Osteoblast (primary cell): Measurements from ENCODE around the gene GRM1. TPM values are rescaled to one million over a fixed set of nuclear protein-coding genes. Genes with fewer than 3 reads are reported as not detected.

Source experiments
- DNase-seq: peaks from one replicate; pipeline ENCODE4 v3.0.0; 2011; ENCODE audit warnings: low spot score, mixed read lengths; ENCODE audit not compliant: insufficient read length; ENCODE audit errors: missing footprints
- H2AFZ ChIP-seq: 2 replicates; pipeline ENCODE4 v1.6.0; 2011; ENCODE audit warnings: mild to moderate bottlenecking, low read length
- H3K27ac ChIP-seq: 2 replicates; pipeline ENCODE4 v1.5.1; 2011; ENCODE audit warnings: mild to moderate bottlenecking, low read depth, low read length, moderate library complexity
- H3K27me3 ChIP-seq: 2 replicates; pipeline ENCODE4 v1.6.0; 2012; ENCODE audit warnings: mild to moderate bottlenecking, control low read depth, inconsistent platforms, low read length, moderate library complexity; ENCODE audit not compliant: insufficient read depth
- H3K36me3 ChIP-seq: 2 replicates; pipeline ENCODE4 v1.5.1; 2011; ENCODE audit warnings: mild to moderate bottlenecking, low read length, control low read depth, moderate library complexity; ENCODE audit not compliant: insufficient read depth
- H3K4me1 ChIP-seq: 2 replicates; pipeline ENCODE4 v1.5.1; 2011; ENCODE audit warnings: mild to moderate bottlenecking, low read length, control low read depth, moderate library complexity; ENCODE audit not compliant: insufficient read depth
- H3K4me2 ChIP-seq: 2 replicates; pipeline ENCODE4 v1.6.0; 2011; ENCODE audit warnings: mild to moderate bottlenecking, low read length; ENCODE audit not compliant: insufficient read depth
- H3K4me3 ChIP-seq: fragments of 200-600 bp; sonication (generic); 3 replicates; pipeline ENCODE4 v1.5.1; 2012; ENCODE audit warnings: mild to moderate bottlenecking, low read length, inconsistent platforms; ENCODE audit not compliant: insufficient read depth
- H3K79me2 ChIP-seq: 2 replicates; pipeline ENCODE4 v1.6.0; 2012; ENCODE audit warnings: mild to moderate bottlenecking, low read length, control low read depth, inconsistent platforms; ENCODE audit not compliant: insufficient read depth
- H3K9me3 ChIP-seq: 2 replicates; pipeline ENCODE4 v1.5.1; 2011; ENCODE audit warnings: low read depth, low read length, control low read depth
- H4K20me1 ChIP-seq: 2 replicates; pipeline ENCODE4 v1.6.0; 2012; ENCODE audit warnings: mild to moderate bottlenecking, low read length, control low read depth; ENCODE audit not compliant: insufficient read depth
- total RNA-seq: library from RNA; depleted of rRNA; stranded (reverse); fragments of >200 nt; gene quantifications from 2 replicates; pipeline ENCODE4 v1.2.3, GENCODE V29; 2012
- TF ChIP-seq, protein P1 (sequence below): IDR thresholded peaks from 2 replicates; pipeline ENCODE4 v1.5.1; 2011; ENCODE audit warnings: mild to moderate bottlenecking, low read depth, low read length, moderate library complexity; ENCODE audit errors: extremely low read depth

GRM1 gene
- total RNA-seq, 1 donor, result under 0.01 TPM

DNA sequence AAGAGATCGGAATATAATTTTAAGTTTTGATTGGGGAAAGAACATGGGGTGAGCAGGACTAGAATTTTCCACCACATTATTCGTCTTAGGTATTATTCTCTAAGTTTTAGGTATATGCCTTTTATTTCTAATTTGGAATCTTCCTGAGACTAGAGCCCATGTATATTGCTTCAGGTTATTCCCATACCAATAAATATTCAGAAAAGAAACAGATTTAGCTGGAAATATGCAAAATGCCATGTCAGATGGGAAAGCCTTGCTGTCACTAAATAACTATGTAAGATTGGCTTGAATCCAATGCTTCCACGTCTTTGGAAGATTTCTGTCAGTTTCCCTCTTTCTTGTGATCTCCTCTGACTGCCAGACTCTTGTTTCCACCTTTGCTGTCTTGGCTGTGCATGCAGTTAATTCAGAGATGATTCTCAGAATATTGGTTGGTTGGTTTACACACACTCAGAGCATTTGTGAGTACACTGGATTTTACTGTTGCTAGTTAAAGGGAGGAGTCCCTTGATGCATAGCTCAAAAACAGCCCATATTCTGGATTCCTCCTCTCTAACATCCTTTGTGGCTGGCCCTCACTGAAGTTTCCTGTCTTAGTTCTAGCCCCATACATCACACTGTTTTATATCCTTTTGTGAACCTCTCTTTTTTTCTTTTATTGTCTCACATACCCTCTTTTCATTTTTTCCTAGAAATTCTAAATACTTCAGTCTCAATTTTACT lies 64.3 kb downstream of the GRM1 start:
- no peak overlapping the region for H3K4me3 ChIP-seq
- H2AFZ ChIP-seq, result no peak overlapping the region
- no peak overlapping the region for H3K4me2 ChIP-seq
- H3K36me3 ChIP-seq, result no peaks in the 10 kb centered on the region
- TF ChIP-seq, protein P1, sequence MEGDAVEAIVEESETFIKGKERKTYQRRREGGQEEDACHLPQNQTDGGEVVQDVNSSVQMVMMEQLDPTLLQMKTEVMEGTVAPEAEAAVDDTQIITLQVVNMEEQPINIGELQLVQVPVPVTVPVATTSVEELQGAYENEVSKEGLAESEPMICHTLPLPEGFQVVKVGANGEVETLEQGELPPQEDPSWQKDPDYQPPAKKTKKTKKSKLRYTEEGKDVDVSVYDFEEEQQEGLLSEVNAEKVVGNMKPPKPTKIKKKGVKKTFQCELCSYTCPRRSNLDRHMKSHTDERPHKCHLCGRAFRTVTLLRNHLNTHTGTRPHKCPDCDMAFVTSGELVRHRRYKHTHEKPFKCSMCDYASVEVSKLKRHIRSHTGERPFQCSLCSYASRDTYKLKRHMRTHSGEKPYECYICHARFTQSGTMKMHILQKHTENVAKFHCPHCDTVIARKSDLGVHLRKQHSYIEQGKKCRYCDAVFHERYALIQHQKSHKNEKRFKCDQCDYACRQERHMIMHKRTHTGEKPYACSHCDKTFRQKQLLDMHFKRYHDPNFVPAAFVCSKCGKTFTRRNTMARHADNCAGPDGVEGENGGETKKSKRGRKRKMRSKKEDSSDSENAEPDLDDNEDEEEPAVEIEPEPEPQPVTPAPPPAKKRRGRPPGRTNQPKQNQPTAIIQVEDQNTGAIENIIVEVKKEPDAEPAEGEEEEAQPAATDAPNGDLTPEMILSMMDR, result no peak
- DNase-seq, result no peak
- H3K27me3 ChIP-seq, result no peaks in the 10 kb centered on the region
- no peaks in the 10 kb centered on the region for H3K9me3 ChIP-seq
- no peaks in the 10 kb centered on the region for H4K20me1 ChIP-seq
- H3K27ac ChIP-seq, result no peak overlapping the region
- no peaks in the 10 kb centered on the region for H3K4me1 ChIP-seq
- no peaks in the 10 kb centered on the region for H3K79me2 ChIP-seq

DNA sequence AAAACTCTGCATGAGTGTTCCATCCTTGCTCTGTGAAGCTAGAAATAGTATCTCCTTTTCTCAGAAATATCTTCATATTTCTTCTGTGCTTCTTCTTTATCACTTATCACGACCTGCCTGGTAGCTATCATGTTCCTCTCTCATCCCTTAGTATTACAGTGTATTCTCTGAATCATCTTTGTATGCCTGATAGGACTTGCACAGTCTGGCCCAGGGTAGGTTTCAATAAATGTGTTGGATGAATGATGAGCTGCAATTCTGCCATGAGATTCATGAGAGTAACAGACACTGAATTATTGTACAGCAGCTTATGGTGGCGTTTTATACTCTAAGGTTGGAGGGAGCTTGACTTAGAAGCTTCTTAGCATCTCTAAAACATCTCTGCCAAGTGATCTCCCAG lies 66.6 kb downstream of the GRM1 start:
- Histone ChIP-seq H3K4me2 (no peak overlapping the region), H2AFZ (no peak overlapping the region), H3K27ac (no peak overlapping the region), H3K4me3 (no peak overlapping the region), H3K9me3 (no peaks in the 10 kb centered on the region), H3K27me3 (no peaks in the 10 kb centered on the region), H3K4me1 (no peaks in the 10 kb centered on the region), H4K20me1 (no peaks in the 10 kb centered on the region), H3K36me3 (no peaks in the 10 kb centered on the region), H3K79me2 (no peaks in the 10 kb centered on the region)
- TF ChIP-seq, protein P1, result no peak
- DNase-seq, result no peak

DNA sequence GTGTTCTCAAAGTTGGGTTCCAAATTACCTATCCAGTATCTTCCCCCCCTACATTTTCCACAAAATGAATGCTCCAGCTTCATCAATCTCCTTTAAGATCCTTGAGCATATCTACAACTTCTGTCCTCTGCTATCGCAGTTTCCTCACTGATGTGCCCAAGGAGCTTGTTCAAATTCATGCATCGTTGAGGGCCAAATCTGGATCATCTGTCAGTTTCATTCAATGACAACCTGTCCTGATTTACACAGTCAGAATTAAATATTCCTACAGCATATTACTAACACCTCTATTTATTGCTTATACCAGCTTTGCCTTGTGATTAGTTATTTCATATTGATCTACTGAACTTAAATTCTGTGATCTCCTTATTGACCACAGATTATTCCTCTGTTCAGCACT lies 68.7 kb downstream of the GRM1 start:
- H3K27me3 ChIP-seq, result no peaks in the 10 kb centered on the region
- H3K4me2 ChIP-seq, result no peak overlapping the region
- H3K9me3 ChIP-seq, result no peaks in the 10 kb centered on the region
- H3K4me1 ChIP-seq, result no peaks in the 10 kb centered on the region
- H3K36me3 ChIP-seq, result no peaks in the 10 kb centered on the region
- H3K4me3 ChIP-seq, result no peak overlapping the region
- no peak overlapping the region for H2AFZ ChIP-seq
- no peak overlapping the region for H3K27ac ChIP-seq
- no peaks in the 10 kb centered on the region for H3K79me2 ChIP-seq
- TF ChIP-seq, protein P1, result no peak
- DNase-seq, result no peak
- H4K20me1 ChIP-seq, result no peaks in the 10 kb centered on the region

DNA sequence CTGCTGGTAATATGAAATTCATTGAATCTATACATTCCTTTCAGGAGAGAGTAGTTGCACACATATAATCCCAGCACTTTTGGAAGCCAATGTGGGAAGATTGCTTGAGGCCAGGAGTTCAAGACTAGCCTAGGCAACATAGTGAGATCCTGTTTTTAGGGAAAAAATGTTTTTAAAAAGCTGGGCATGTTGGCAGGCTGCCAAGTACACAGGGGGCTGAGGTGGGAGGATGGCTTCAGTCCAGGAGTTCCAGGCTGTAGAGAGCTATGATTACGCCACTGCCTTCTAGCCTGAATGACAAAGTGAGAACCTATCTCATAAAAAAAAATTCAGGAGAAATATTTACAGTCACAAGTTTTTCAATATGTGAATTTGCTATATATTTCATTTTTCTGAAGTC lies 71.9 kb downstream of the GRM1 start:
- TF ChIP-seq, protein P1, result no peak
- Histone ChIP-seq H3K36me3 (no peaks in the 10 kb centered on the region), H3K4me2 (no peak overlapping the region), H3K9me3 (no peaks in the 10 kb centered on the region), H2AFZ (no peak overlapping the region), H3K27ac (no peak overlapping the region), H3K4me1 (no peaks in the 10 kb centered on the region), H4K20me1 (no peaks in the 10 kb centered on the region), H3K4me3 (no peak overlapping the region), H3K27me3 (no peaks in the 10 kb centered on the region), H3K79me2 (no peaks in the 10 kb centered on the region)
- no peak for DNase-seq
